Tibial nerve (tissue), 3 donors: ENCODE measurements around the gene ALPP.

Experiments used
- POLR2A ChIP-seq, 2 donors: fragments of 450-650 bp; IDR thresholded peaks; one replicate each; pipeline ENCODE4 v1.6.1; 2017; ENCODE audit warnings: antibody characterized with exemption in 2 of 2, mild to moderate bottlenecking in 2 of 2, moderate library complexity in 2 of 2
- TF ChIP-seq, protein P1 (sequence below), 5 experiments: fragments of 200-600 bp in 3 of 5; fragments of 450-650 bp in 2 of 5; sonication (generic) in 3 of 5; IDR thresholded peaks; one replicate each; pipeline ENCODE4 v1.5.1; 2016 to 2019; ENCODE audit warnings: antibody characterized with exemption in 5 of 5, mild to moderate bottlenecking in 3 of 5, moderate library complexity in 2 of 5

DNA sequence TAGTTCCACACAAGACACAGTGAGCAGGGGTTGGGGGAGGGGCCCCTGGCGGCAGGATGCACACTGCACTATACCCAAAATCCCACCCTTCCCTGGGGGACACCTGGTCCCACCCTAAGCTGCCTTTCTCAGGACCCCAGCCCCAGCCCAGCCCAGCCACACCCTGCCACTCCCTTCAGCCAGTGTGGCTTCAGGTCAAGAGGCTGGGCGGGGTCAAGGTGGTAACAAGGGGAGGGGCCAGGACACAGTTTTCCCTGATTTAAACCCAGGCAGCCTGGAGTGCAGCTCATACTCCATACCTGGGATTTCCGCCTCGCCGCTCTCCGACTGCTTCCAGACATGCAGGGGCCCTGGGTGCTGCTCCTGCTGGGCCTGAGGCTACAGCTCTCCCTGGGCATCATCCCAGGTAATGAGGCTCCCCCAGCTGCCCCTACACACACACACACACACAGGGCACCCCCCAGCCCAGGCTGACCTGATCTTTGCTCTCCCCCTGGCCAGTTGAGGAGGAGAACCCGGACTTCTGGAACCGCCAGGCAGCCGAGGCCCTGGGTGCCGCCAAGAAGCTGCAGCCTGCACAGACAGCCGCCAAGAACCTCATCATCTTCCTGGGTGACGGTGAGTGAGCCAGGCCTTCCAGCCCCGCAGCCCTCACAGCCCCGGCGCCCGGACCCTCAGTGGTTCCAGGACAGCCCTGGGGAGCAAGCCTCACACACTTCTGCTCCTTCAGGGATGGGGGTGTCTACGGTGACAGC, 28.2 kb downstream of the ALPP start, which contains the start of gene ALPG:
- TF ChIP-seq, protein P1, sequence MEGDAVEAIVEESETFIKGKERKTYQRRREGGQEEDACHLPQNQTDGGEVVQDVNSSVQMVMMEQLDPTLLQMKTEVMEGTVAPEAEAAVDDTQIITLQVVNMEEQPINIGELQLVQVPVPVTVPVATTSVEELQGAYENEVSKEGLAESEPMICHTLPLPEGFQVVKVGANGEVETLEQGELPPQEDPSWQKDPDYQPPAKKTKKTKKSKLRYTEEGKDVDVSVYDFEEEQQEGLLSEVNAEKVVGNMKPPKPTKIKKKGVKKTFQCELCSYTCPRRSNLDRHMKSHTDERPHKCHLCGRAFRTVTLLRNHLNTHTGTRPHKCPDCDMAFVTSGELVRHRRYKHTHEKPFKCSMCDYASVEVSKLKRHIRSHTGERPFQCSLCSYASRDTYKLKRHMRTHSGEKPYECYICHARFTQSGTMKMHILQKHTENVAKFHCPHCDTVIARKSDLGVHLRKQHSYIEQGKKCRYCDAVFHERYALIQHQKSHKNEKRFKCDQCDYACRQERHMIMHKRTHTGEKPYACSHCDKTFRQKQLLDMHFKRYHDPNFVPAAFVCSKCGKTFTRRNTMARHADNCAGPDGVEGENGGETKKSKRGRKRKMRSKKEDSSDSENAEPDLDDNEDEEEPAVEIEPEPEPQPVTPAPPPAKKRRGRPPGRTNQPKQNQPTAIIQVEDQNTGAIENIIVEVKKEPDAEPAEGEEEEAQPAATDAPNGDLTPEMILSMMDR (IDR thresholded peaks at IDR 0.05): no peak
- TF ChIP-seq POLR2A (IDR thresholded peaks at IDR 0.05): no peak
